HG03342 (cell line): ENCODE results near the gene SOAT1.

ENCODE experiments used
- ATAC-seq: cut with Tn5 transposase; IDR thresholded peaks from one replicate; pipeline ENCODE4 v1.9.1; 2021; ENCODE audit warnings: mild to moderate bottlenecking, moderate library complexity; ENCODE audit not compliant: unreplicated experiment

The SOAT1 gene

GRCh38 chr1:179303200-179303785, 9.7 kb downstream of the SOAT1 start:
- no peak for ATAC-seq

- no peak for ATAC-seq
Measured at GRCh38 chr1:179305450-179305849, 11.9 kb downstream of the SOAT1 start.

GRCh38 chr1:179310291-179310690, 16.7 kb downstream of the SOAT1 start:
- ATAC-seq = no peak

DNA sequence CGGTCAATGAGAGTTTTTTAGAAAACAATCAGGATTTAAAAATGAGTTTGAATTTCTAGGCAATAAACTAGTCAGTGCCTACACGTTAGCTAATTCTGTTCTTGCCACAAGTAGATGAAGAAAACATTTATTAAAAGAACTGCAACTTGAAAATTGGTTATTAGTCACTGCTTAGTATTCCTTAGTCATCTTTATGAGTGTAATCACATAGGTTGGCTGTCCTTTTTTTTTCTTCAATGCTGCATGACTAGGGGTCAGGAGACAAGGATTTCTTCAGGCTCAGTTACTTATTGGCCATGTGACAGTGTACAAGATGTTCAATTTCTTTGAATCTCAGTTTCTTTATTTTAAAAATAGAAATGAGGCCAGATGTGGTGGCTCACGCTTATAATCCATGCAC, 17.1 kb downstream of the SOAT1 start:
- ATAC-seq = no peak

- no peak for ATAC-seq
Measured at GRCh38 chr1:179311149-179311700, 17.6 kb downstream of the SOAT1 start.

DNA sequence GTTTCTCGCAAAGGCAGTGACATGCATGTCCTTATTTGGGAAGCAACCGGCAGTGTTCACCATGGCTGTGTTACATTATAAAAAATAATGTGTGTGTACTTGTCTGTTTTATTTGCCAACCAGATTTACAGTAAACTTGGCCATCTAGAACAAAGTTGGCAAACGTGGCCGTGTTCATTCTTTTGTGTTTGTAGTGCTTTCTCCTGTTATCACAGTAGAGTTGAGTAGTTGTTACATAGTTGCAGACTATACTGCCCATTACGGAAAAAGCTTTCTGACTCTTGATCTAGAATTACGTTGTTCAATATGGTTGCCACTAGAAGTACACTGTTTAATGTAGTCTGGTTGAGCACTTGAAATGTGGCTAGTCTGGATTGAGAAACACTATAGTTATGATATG, 19.4 kb downstream of the SOAT1 start:
- no peak for ATAC-seq

DNA sequence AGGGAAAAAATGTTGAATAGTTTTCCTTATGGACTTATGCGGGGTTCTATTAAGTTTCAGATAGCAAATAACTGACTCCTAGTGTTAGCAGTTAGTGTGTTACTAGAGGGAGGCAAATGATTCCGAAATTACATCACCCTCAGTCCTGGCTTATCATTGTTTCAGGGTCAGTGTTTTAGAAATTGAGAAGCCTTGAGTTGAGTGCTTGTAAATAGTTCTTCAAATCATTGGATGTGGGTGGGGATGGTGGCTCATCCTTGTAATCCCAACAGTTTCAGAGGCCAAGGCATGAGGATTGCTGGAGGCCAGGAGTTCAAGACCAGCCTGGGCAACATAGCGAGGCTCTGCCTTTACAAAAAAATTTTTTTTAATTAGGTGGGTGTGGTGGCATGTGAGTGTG, 21.3 kb downstream of the SOAT1 start:
- no peak for ATAC-seq

GRCh38 chr1:179318491-179318890, 24.9 kb downstream of the SOAT1 start:
- ATAC-seq = no peak

- ATAC-seq = no peak
Measured at GRCh38 chr1:179321533-179322216, 28.1 kb downstream of the SOAT1 start.

GRCh38 chr1:179322557-179322956, 29.0 kb downstream of the SOAT1 start:
- ATAC-seq = no peak

- no peak for ATAC-seq
Measured at GRCh38 chr1:179323436-179323835, 29.8 kb downstream of the SOAT1 start.

- no peak for ATAC-seq
Measured at GRCh38 chr1:179325836-179326235, 32.2 kb downstream of the SOAT1 start.

DNA sequence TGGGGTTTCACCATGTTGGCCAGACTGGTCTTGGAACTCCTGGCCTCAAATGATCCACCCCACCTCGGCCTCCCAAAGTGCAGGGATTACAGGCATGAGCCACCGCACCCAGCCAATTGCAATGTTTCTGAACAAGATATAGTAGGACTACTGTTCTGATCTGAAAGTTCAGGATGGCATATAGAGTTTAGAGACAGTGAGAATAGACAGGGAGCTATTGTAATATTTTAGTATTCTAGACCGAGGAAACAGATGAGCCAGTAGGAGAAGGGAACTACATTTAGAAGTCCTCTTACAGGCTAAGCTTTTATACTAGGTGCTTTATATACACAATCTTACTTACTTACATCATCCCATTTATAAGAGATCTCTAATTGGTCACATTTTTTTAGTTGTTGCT, 33.1 kb downstream of the SOAT1 start:
- no peak for ATAC-seq

DNA sequence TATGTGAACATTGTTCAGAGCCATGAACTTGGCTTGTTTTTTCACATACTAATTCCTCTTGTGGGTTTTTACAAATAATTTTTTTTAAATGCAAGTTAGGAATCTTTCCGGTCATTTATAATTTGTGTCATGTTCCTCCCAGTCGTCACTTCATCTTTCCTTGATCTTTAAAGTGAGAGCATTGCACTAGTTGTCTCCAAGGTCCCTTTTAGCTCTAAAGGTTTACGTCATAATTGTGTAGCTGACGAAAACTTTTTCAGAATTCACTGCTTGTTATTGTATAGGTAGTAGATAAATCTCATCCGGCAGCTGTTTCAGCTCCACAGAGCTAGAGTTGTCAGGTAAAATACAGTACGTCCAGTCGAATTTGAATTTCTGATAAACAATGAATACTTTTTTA, 33.6 kb downstream of the SOAT1 start:
- no peak for ATAC-seq

DNA sequence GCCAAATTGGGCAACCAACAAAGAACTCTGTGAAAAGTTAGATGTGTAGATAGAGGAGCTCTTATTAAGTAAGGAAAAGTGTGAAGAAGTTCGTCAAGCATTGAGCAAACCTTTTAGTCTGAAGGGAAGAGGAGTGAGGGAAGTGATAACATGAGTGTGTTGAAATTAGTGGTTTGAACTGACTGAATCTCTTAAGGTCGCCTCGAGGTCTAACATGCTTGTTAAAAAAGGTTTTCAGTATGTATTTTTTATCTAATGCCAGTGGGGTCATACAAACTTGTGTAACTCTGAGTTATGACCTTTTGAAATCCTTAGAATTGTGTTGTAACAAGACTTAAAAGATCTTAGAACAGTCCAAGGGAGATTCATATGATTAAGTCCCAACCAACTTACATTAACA, 34.1 kb downstream of the SOAT1 start:
- no peak for ATAC-seq

DNA sequence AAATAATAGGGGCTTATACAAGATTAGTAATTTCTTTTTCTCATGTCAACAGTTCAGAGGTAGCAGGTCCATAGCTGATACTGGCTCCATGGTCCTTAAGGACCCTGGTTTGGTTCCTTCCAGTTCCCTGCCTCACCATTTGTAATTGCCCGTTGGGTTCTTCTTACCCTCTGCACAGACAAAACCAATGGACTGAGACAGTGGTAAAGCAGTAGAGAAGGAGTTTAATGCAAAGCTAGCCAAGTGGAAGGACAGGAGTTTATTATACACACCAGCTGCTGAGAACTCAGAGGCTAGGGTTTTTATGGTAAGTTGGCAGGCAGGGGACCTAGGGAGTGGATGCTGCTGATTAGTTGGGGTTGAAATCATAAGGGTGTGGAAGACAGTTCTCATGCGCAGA, 36.3 kb downstream of the SOAT1 start:
- ATAC-seq = no peak

DNA sequence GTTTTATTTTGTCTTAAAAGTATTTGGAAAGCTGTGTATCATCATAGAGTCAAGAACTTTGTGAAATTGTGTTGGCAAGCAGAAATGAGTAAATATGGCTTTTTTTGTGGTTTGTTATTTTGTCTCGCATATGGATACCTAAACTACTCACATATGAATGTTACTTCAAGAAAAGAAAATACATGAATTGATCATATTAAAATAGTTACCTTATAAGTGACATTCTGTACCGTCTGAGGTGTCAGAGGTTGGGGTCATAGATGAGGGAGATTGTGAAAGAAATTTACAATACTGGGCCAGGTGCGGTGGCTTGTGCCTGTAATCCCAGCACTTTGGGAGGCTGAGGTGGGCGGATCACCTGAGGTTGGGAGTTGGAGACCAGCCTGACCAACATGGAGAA, 40.8 kb downstream of the SOAT1 start:
- no peak for ATAC-seq

DNA sequence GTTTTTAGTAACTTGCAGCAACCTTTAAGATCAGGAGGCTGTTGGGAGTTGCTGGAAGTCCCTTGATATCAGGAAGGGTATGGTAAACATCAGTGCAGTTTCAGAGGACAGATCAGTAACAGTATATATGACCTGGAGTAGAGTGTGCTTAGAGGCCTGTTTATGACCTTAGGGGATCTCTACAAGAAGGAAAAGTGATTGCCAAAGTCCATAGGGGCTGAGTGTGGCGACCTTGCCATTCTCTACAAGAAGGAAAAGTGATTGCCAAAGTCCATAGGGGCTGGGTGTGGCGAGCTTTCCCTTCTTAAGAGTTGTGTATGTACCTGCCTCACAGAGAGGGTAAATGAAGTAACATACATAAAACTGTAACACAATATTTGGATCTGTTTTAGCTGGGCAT, 43.7 kb downstream of the SOAT1 start:
- ATAC-seq = no peak

DNA sequence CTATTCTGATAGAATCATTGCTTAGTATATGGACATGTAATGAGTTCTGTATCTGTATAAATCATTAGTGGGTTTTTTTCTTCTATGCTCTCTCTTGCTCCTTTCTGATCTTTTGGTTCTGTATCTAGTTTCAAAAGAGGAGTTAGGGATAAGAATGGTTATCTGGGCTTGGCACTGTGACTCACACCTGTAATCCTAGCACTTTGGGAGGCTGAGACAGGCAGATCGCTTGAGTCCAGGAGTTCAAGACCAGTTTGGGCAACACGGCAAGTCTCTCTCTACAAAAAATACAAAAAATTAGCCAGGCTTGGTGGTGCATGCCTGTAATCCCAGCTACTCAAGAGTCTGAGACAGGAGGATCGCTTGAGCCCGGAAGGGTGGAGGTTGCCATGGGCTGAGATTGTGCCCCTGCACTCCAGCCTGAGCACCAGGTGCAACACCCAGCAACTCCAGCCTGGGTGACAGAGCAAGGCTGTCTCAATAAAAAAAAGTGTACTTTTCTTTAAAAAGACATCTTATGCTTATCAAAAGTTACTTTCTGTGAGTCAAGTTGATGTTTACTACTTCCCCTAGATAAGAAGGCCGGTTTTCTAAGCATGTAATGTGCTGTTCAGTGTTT, 44.5 kb downstream of the SOAT1 start:
- ATAC-seq = no peak

- no peak for ATAC-seq
Measured at GRCh38 chr1:179340918-179341317, 47.3 kb downstream of the SOAT1 start.

- no peak for ATAC-seq
Measured at GRCh38 chr1:179341943-179342547, 48.4 kb downstream of the SOAT1 start.
